Suprapubic skin (tissue), 4 donors: ENCODE results near the gene METTL4.

Source experiments
- CTCF ChIP-seq, 2 donors: fragments of 200-600 bp in 1 of 2; fragments of 450-650 bp in 1 of 2; sonication (generic) in 1 of 2; IDR thresholded peaks; one replicate each; pipeline ENCODE4 v1.5.1; 2016 to 2019; ENCODE audit warnings: antibody characterized with exemption in 2 of 2, mild to moderate bottlenecking in 1 of 2, moderate library complexity in 1 of 2
- EP300 ChIP-seq: sonication (generic); formaldehyde crosslinking; IDR thresholded peaks from one replicate; pipeline ENCODE4 v1.6.1; 2017; ENCODE audit warnings: antibody characterized with exemption
- POLR2A ChIP-seq, 2 donors: fragments of 450-650 bp; IDR thresholded peaks; one replicate each; pipeline ENCODE4 v1.6.1; 2017; ENCODE audit warnings: antibody characterized with exemption in 2 of 2, mild to moderate bottlenecking in 2 of 2, moderate library complexity in 2 of 2
- POLR2AphosphoS5 ChIP-seq, 3 donors: sonication (generic); formaldehyde crosslinking; IDR thresholded peaks; one replicate each; pipeline ENCODE4 v1.6.1; 2017; ENCODE audit warnings: antibody characterized with exemption in 3 of 3

DNA sequence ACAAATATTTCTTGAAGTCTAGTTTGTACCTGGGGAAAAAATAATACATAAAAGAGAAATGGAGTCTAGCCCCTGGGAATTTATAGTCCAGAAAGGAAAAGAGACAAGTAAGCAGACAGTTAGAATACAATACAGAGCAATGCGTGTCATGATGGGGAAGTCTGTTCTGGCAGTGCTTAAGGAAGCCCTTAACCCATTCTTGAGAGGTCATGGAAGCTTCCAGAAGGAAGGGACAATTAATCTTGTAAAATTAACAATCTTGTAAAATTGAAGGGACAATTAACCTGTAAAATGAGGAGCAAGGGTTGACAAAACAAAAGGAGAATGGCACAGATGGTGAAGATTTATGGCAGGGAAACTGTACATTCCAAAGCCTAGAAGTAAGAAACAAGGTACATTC lies 66.7 kb downstream of the METTL4 start:
- TF ChIP-seq CTCF (IDR thresholded peaks at IDR 0.05) (no peak), EP300 (no peak), POLR2A (IDR thresholded peaks at IDR 0.05) (no peak), POLR2AphosphoS5 (IDR thresholded peaks at IDR 0.05) (no peak)
